Testis (tissue), 2 donors: Measurements from ENCODE around the gene COL23A1.
"Not testable (repeated sequence)": the region's sequence is repeated elsewhere in the genome, so short reads cannot be mapped to it uniquely, and the experiment has no call there.

Experiments
- POLR2A ChIP-seq: fragments of 450-650 bp; IDR thresholded peaks from one replicate; pipeline ENCODE4 v1.6.1; 2017; ENCODE audit warnings: antibody characterized with exemption, mild to moderate bottlenecking, moderate library complexity
- TF ChIP-seq, protein P1 (sequence below), 3 experiments: fragments of 450-650 bp in 2 of 3; fragments of 200-600 bp in 1 of 3; sonication (generic) in 1 of 3; IDR thresholded peaks; one replicate each; pipeline ENCODE4 v1.5.1; 2016 to 2019; ENCODE audit warnings: antibody characterized with exemption in 3 of 3, mild to moderate bottlenecking in 2 of 3, moderate library complexity in 1 of 3

DNA sequence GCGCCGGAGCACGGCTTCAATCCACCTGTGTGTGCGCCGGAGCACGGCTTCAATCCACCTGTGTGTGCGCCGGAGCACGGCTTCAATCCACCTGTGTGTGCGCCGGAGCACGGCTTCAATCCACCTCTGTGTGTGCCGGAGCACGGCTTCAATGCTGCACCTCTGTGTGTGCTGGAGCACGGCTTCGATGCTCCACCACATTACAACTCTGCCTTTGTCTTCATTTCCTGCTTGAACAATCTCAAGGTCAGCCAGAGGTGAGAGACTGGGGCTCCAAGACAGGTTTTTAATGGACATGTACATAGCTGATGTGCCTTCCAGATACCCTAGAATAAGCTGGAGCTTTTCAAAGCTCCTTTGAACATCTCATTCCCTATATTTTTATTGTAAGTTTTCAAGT lies 287.9 kb downstream of the COL23A1 start:
- TF ChIP-seq, protein P1, sequence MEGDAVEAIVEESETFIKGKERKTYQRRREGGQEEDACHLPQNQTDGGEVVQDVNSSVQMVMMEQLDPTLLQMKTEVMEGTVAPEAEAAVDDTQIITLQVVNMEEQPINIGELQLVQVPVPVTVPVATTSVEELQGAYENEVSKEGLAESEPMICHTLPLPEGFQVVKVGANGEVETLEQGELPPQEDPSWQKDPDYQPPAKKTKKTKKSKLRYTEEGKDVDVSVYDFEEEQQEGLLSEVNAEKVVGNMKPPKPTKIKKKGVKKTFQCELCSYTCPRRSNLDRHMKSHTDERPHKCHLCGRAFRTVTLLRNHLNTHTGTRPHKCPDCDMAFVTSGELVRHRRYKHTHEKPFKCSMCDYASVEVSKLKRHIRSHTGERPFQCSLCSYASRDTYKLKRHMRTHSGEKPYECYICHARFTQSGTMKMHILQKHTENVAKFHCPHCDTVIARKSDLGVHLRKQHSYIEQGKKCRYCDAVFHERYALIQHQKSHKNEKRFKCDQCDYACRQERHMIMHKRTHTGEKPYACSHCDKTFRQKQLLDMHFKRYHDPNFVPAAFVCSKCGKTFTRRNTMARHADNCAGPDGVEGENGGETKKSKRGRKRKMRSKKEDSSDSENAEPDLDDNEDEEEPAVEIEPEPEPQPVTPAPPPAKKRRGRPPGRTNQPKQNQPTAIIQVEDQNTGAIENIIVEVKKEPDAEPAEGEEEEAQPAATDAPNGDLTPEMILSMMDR (IDR thresholded peaks at IDR 0.05): not testable (repeated sequence)
- not testable (repeated sequence) for TF ChIP-seq POLR2A
